IMR-90 (cell line): ENCODE measurements around the gene GLRA2. TPM values are rescaled to one million over a fixed set of nuclear protein-coding genes. Genes with fewer than 3 reads are reported as not detected.

ENCODE experiments used
- ATAC-seq: fragments of 200-7000 bp; cut with Tn5 transposase; 2 replicates; pipeline ENCODE4 v1.9.1; 2020; ENCODE audit warnings: low read depth, mild to moderate bottlenecking, moderate library complexity
- BruUV-seq: library from RNA; stranded (reverse); fragments of 400-500 nt; replicated peaks from 2 replicates; lab custom pipeline; 2021; lab: Mats Ljungman, UMichigan
- CTCF ChIA-PET: fragments of 300-600 bp; formaldehyde crosslinking; extraction: SDS; loops from one replicate; lab custom pipeline; 2021; ENCODE audit warnings: antibody characterized with exemption; lab: Yijun Ruan, JAX
- POLR2A ChIA-PET: fragments of 300-600 bp; sonication (Branson Sonifier 250); formaldehyde crosslinking; loops from one replicate; lab custom pipeline; 2022; ENCODE audit warnings: antibody characterized with exemption; ENCODE audit not compliant: unreplicated experiment; lab: Charles Lee
- DNase-seq: peaks from one replicate; pipeline ENCODE4 v3.0.0; 2013
- H2AFZ ChIP-seq: replicated peaks from 2 replicates; pipeline ENCODE3; 2013; ENCODE audit warnings: low read length, mild to moderate bottlenecking; ENCODE audit not compliant: poor library complexity
- H2AK5ac ChIP-seq: 2 replicates; pipeline ENCODE4 v1.6.1; 2013; ENCODE audit warnings: low read depth, low read length, inconsistent platforms
- H2AK9ac ChIP-seq: replicated peaks from 2 replicates; pipeline ENCODE3; 2013; ENCODE audit warnings: mild to moderate bottlenecking, low read depth, low read length, moderate library complexity; ENCODE audit not compliant: poor library complexity
- H2BK120ac ChIP-seq: 2 replicates; pipeline ENCODE4 v1.6.1; 2013; ENCODE audit warnings: low read depth, low read length, inconsistent platforms
- H2BK15ac ChIP-seq: 3 replicates; pipeline ENCODE4 v1.6.1; 2013; ENCODE audit warnings: low read depth, low read length, inconsistent platforms
- H2BK20ac ChIP-seq: 2 replicates; pipeline ENCODE4 v1.6.1; 2013; ENCODE audit warnings: low read depth, mild to moderate bottlenecking, inconsistent platforms, low read length, moderate library complexity
- H2BK5ac ChIP-seq: 2 replicates; pipeline ENCODE4 v1.6.1; 2013; ENCODE audit warnings: mild to moderate bottlenecking, low read depth, low read length, inconsistent platforms; ENCODE audit not compliant: poor library complexity, severe bottlenecking
- H3K14ac ChIP-seq: replicated peaks from 2 replicates; pipeline ENCODE4 v1.6.1; 2013; ENCODE audit warnings: low read depth, low read length, inconsistent platforms
- H3K18ac ChIP-seq: 2 replicates; pipeline ENCODE4 v1.6.1; 2013; ENCODE audit warnings: low read depth, low read length, control low read depth
- H3K23ac ChIP-seq: 2 replicates; pipeline ENCODE4 v1.6.1; 2013; ENCODE audit warnings: low read depth, low read length, inconsistent platforms
- H3K27ac ChIP-seq: 2 replicates; pipeline ENCODE4 v1.5.1; 2013; ENCODE audit warnings: mild to moderate bottlenecking, control low read depth, low read length; ENCODE audit not compliant: insufficient read depth
- H3K27me3 ChIP-seq: 2 replicates; pipeline ENCODE4 v1.6.1; 2013; ENCODE audit warnings: low read length; ENCODE audit not compliant: control insufficient read depth, insufficient read depth
- H3K36me3 ChIP-seq: 2 replicates; pipeline ENCODE4 v1.6.1; 2013; ENCODE audit warnings: low read length, mixed read lengths; ENCODE audit not compliant: control insufficient read depth, insufficient read depth
- H3K4ac ChIP-seq: 2 replicates; pipeline ENCODE4 v1.6.1; 2013; ENCODE audit warnings: low read depth, low read length, inconsistent platforms
- H3K4me1 ChIP-seq: 2 replicates; pipeline ENCODE4 v1.6.1; 2013; ENCODE audit warnings: low read length, mixed read lengths; ENCODE audit not compliant: control insufficient read depth, insufficient read depth
- H3K4me2 ChIP-seq: 2 replicates; pipeline ENCODE4 v1.6.1; 2013; ENCODE audit warnings: low read depth, mild to moderate bottlenecking, control low read depth, low read length, moderate library complexity
- H3K4me3 ChIP-seq: 2 replicates; pipeline ENCODE4 v1.5.1; 2013; ENCODE audit warnings: low read depth, mild to moderate bottlenecking, control low read depth, low read length, moderate library complexity; ENCODE audit not compliant: insufficient read depth
- H3K56ac ChIP-seq: 2 replicates; pipeline ENCODE4 v1.6.1; 2013; ENCODE audit warnings: low read length, inconsistent platforms; ENCODE audit not compliant: insufficient read depth; ENCODE audit errors: extremely low read depth
- H3K79me1 ChIP-seq, 2 experiments: 2 replicates each; pipeline ENCODE4 v1.6.1; 2013; ENCODE audit warnings: low read length in 2 of 2, inconsistent platforms in 1 of 2, low read depth in 1 of 2
- H3K9ac ChIP-seq: 2 replicates; pipeline ENCODE4 v1.6.1; 2013; ENCODE audit warnings: low read depth, low read length, control low read depth
- H3K9me1 ChIP-seq: 2 replicates; pipeline ENCODE4 v1.6.1; 2013; ENCODE audit warnings: low read length, inconsistent platforms; ENCODE audit not compliant: insufficient read depth
- H3K9me3 ChIP-seq: 2 replicates; pipeline ENCODE4 v1.6.1; 2013; ENCODE audit warnings: low read length; ENCODE audit not compliant: control insufficient read depth, insufficient read depth
- H4K20me1 ChIP-seq: 2 replicates; pipeline ENCODE4 v1.6.1; 2013; ENCODE audit warnings: low read length, inconsistent platforms; ENCODE audit not compliant: insufficient read depth
- H4K5ac ChIP-seq: 2 replicates; pipeline ENCODE4 v1.6.1; 2013; ENCODE audit warnings: mild to moderate bottlenecking, low read depth, low read length, control low read depth
- H4K8ac ChIP-seq, 2 experiments: 2 replicates each; pipeline ENCODE4 v1.6.1; 2013; ENCODE audit warnings: low read depth in 2 of 2, low read length in 2 of 2, control low read depth in 1 of 2, inconsistent platforms in 1 of 2
- H4K91ac ChIP-seq: 2 replicates; pipeline ENCODE4 v1.6.1; 2013; ENCODE audit warnings: low read depth, low read length, inconsistent platforms; ENCODE audit not compliant: insufficient read depth
- CEBPB ChIP-seq: IDR thresholded peaks from 2 replicates; pipeline ENCODE4 v1.6.1; 2012; ENCODE audit warnings: low read depth, low read length, improper control_type of control experiment
- WGBS, 2 experiments: methylation state at CpG; one replicate each; pipeline versions ENCODE4 v1.1.5 to v1.1.7; 2013; ENCODE audit warnings: missing lambda C conversion rate in 2 of 2; ENCODE audit not compliant: insufficient read length in 1 of 2; ENCODE audit errors: extremely low coverage in 2 of 2; 5-methylcytosine and 5-hydroxymethylcytosine counted together
- dilution Hi-C: fragments of 300-500 bp; cut with HindIII; formaldehyde crosslinking; loops from one replicate; pipeline ENCODE4 v1.14.3; 2018; ENCODE audit warnings: low sequenced_read_pairs; ENCODE audit not compliant: unreplicated experiment
- in situ Hi-C: fragments of 300-500 bp; cut with MboI; formaldehyde crosslinking; loops from 3 replicates; pipeline ENCODE4 v1.14.3; 2019; ENCODE audit warnings: low sequenced_read_pairs, inconsistent platforms, mixed read lengths
- intact Hi-C: fragments of 100-400 bp; cut with micrococcal nuclease; formaldehyde crosslinking; loops from 2 replicates; pipeline ENCODE4 v1.10.0; 2022
- polyA plus RNA-seq, 3 experiments: library from polyadenylated mRNA; depleted of rRNA; stranded (reverse); fragments of >200 nt; gene quantifications; 2 replicates each; pipeline ENCODE4 v1.2.3, GENCODE V29; 2012; ENCODE audit warnings: low replicate concordance in 1 of 3
- total RNA-seq: library from RNA; depleted of rRNA; stranded (reverse); fragments of >200 nt; gene quantifications from 2 replicates; pipeline ENCODE4 v1.2.3, GENCODE V29; 2012
- TF ChIP-seq, protein P1 (sequence below): fragments of 150-350 bp; IDR thresholded peaks from 2 replicates; pipeline ENCODE4 v1.6.1; 2017; ENCODE audit warnings: mild to moderate bottlenecking, antibody characterized with exemption, low read length, low read depth

Gene GLRA2
- total and polyA plus RNA-seq, 2 of the 4 experiments (the other 2 are of a cell fraction) = not detected

DNA sequence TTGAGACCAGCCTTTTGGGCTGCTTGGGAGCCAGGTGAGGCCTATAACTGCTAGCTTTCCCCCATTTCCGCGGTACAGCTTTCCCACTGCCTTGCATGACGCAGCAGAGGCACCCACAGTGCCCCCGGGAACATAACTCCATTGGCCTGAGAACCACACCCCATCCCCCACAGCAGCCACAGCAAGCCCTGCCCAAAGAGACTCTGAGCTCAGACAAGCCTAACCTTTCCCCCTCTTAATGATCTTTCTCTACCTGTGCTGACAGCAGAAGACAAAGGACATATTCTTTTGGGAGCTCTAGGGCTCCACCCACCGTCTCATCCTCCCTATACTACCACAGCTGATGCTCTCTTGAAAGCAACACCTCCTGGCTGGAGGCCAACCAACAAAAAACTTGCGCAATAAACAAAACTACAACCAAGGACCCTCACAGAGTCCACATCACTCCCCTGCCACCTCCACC lies 228.7 kb downstream of the GLRA2 start:
- H3K9me3 ChIP-seq = no peaks in the 10 kb centered on the region
- H3K27me3 ChIP-seq = no peaks in the 10 kb centered on the region
- BruUV-seq = no TSS peak
- no peak overlapping the region for H4K91ac ChIP-seq
- peak; percentile 79 for TF ChIP-seq CEBPB
- TF ChIP-seq, protein P1, sequence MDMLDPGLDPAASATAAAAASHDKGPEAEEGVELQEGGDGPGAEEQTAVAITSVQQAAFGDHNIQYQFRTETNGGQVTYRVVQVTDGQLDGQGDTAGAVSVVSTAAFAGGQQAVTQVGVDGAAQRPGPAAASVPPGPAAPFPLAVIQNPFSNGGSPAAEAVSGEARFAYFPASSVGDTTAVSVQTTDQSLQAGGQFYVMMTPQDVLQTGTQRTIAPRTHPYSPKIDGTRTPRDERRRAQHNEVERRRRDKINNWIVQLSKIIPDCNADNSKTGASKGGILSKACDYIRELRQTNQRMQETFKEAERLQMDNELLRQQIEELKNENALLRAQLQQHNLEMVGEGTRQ = no peak
- H2AFZ ChIP-seq = no peak overlapping the region
- H2BK120ac ChIP-seq = no peak overlapping the region
- no peak overlapping the region for H4K5ac ChIP-seq
- H2BK20ac ChIP-seq = no peak overlapping the region
- H3K4me2 ChIP-seq = no peak overlapping the region
- no peak overlapping the region for H2BK15ac ChIP-seq
- H4K8ac ChIP-seq = no peak overlapping the region
- H2AK5ac ChIP-seq = no peak overlapping the region
- H3K9me1 ChIP-seq = no peaks in the 10 kb centered on the region
- no peak overlapping the region for H2BK5ac ChIP-seq
- no peak for DNase-seq
- H3K9ac ChIP-seq = no peak overlapping the region
- no peak overlapping the region for H3K27ac ChIP-seq
- H3K4ac ChIP-seq = no peak overlapping the region
- in situ Hi-C loops = no loop called here
- H4K20me1 ChIP-seq = no peaks in the 10 kb centered on the region
- POLR2A ChIA-PET = no interaction called here
- no peak overlapping the region for H3K4me3 ChIP-seq
- no peak overlapping the region for H3K56ac ChIP-seq
- H3K79me1 ChIP-seq = no peaks in the 10 kb centered on the region
- H3K4me1 ChIP-seq = no peaks in the 10 kb centered on the region
- CTCF ChIA-PET = no interaction called here
- H3K23ac ChIP-seq = no peak overlapping the region
- ATAC-seq = no peak
- 60% methylated on average over 2 of the region's 6 CpGs; no CpG with 5 or more reads in 1 of the 2 experiments for WGBS, 2 experiments
- H3K18ac ChIP-seq = no peak overlapping the region
- H3K14ac ChIP-seq = no peak overlapping the region
- H2AK9ac ChIP-seq = no peak overlapping the region
- dilution Hi-C loops = no loop called here
- H3K36me3 ChIP-seq = no peaks in the 10 kb centered on the region
- intact Hi-C loops = loop anchor here (1.0 kb wide), 1 partner anchor 43 kb away; no protein-coding TSS in a partner anchor
